A549 (cell line): ENCODE data around the gene OSBPL2.

ENCODE experiments used
- BHLHE40 ChIP-seq: IDR thresholded peaks from 2 replicates; pipeline ENCODE4 v1.6.1; 2012; ENCODE audit warnings: low read depth, low read length, inconsistent platforms
- CHD2 ChIP-seq: fragments of 150-350 bp; IDR thresholded peaks from 2 replicates; pipeline ENCODE4 v1.6.1; 2014; ENCODE audit warnings: low read length; ENCODE audit not compliant: partially characterized antibody
- ELK1 ChIP-seq: fragments of 150-350 bp; IDR thresholded peaks from 2 replicates; pipeline ENCODE4 v1.6.1; 2014; ENCODE audit warnings: low read depth, mild to moderate bottlenecking, low read length
- EP300 ChIP-seq, 2 experiments: fragments of >200 bp; sonication (Bioruptor Twin); formaldehyde crosslinking; IDR thresholded peaks; 2 replicates in 1 of 2; 3 replicates in 1 of 2; pipeline ENCODE4 v1.6.1; 2016 to 2017
- HOXA7 ChIP-seq: fragments of 250-450 bp; sonication (Bioruptor Pico); IDR thresholded peaks from 2 replicates; pipeline ENCODE4 v1.5.0; 2020; ENCODE audit warnings: mild to moderate bottlenecking, moderate library complexity
- MYC ChIP-seq: IDR thresholded peaks from 2 replicates; pipeline ENCODE4 v1.6.1; 2012; ENCODE audit warnings: mild to moderate bottlenecking, inconsistent platforms, low read length, improper control_type of control experiment, borderline replicate concordance
- POLR2A ChIP-seq: IDR thresholded peaks from 2 replicates; pipeline ENCODE4 v1.6.1; 2012; ENCODE audit warnings: mild to moderate bottlenecking, low read length
- POLR2AphosphoS2 ChIP-seq: conservative IDR thresholded peaks from 2 replicates; pipeline ENCODE4 v1.6.1; 2012; ENCODE audit warnings: low read length, improper control_type of control experiment, inconsistent platforms
- ZFP36 ChIP-seq: fragments of 450-650 bp; IDR thresholded peaks from 2 replicates; pipeline ENCODE4 v1.6.1; 2014; ENCODE audit warnings: borderline replicate concordance; ENCODE audit not compliant: partially characterized antibody
- TF ChIP-seq, protein P1 (sequence below): fragments of >200 bp; sonication (Bioruptor Twin); formaldehyde crosslinking; IDR thresholded peaks from 3 replicates; pipeline ENCODE4 v1.5.1; 2016

- TF ChIP-seq MYC (no peak), EP300 (IDR thresholded peaks at IDR 0.05) (no peak), HOXA7 (no peak), CHD2 (no peak), POLR2AphosphoS2 (no peak), ELK1 (no peak), POLR2A (no peak), BHLHE40 (no peak), ZFP36 (no peak)
- TF ChIP-seq, protein P1, sequence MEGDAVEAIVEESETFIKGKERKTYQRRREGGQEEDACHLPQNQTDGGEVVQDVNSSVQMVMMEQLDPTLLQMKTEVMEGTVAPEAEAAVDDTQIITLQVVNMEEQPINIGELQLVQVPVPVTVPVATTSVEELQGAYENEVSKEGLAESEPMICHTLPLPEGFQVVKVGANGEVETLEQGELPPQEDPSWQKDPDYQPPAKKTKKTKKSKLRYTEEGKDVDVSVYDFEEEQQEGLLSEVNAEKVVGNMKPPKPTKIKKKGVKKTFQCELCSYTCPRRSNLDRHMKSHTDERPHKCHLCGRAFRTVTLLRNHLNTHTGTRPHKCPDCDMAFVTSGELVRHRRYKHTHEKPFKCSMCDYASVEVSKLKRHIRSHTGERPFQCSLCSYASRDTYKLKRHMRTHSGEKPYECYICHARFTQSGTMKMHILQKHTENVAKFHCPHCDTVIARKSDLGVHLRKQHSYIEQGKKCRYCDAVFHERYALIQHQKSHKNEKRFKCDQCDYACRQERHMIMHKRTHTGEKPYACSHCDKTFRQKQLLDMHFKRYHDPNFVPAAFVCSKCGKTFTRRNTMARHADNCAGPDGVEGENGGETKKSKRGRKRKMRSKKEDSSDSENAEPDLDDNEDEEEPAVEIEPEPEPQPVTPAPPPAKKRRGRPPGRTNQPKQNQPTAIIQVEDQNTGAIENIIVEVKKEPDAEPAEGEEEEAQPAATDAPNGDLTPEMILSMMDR = no peak
These were observed 60.4 kb downstream of the OSBPL2 start for GRCh38 chr20:62298577-62299249.
